ENCODE results near the gene LY6G5B.

Gene LY6G5B

GRCh38 chr6:31681135-31681671 lies 11.4 kb downstream of the LY6G5B start:
- DNase-seq (ENCODE audit: low spot score in 2 of 2), result peak in 1 of 2 experiments; percentile 63
- H3K4me3 ChIP-seq, result peak overlapping the region; percentile 30
- peaks cover 12% of the 10 kb centered on the region for H3K4me1 ChIP-seq
- in situ Hi-C loops (cut with MboI; ENCODE audit: low sequenced_read_pairs), result no loop called here
- H3K9me3 ChIP-seq, result no peaks in the 10 kb centered on the region
- no peaks in the 10 kb centered on the region for H3K27me3 ChIP-seq (ENCODE audit: low read depth)
- H3K36me3 ChIP-seq (replicated peaks), result no peaks in the 10 kb centered on the region

GRCh38 chr6:31683591-31683990 lies 13.8 kb downstream of the LY6G5B start:
- H3K4me3 ChIP-seq, result no peak overlapping the region
- DNase-seq (ENCODE audit: low spot score in 2 of 2), result no peak
- in situ Hi-C loops (cut with MboI; ENCODE audit: low sequenced_read_pairs), result no loop called here
- H3K4me1 ChIP-seq, result peaks cover 12% of the 10 kb centered on the region
- H3K27me3 ChIP-seq (ENCODE audit: low read depth), result no peaks in the 10 kb centered on the region
- peaks cover 13% of the 10 kb centered on the region for H3K36me3 ChIP-seq (replicated peaks)
- H3K9me3 ChIP-seq, result no peaks in the 10 kb centered on the region

- peaks cover 2% of the 10 kb centered on the region for H3K4me1 ChIP-seq
- in situ Hi-C loops (cut with MboI; ENCODE audit: low sequenced_read_pairs), result no loop called here
- no peaks in the 10 kb centered on the region for H3K27me3 ChIP-seq (ENCODE audit: low read depth)
- no peak for DNase-seq (ENCODE audit: low spot score in 2 of 2)
- H3K4me3 ChIP-seq, result no peak overlapping the region
- no peaks in the 10 kb centered on the region for H3K9me3 ChIP-seq
- peaks cover 36% of the 10 kb centered on the region for H3K36me3 ChIP-seq (replicated peaks)
Observed at GRCh38 chr6:31686483-31686882, 16.7 kb downstream of the LY6G5B start.

- peaks cover 36% of the 10 kb centered on the region for H3K36me3 ChIP-seq (replicated peaks)
- H3K4me3 ChIP-seq, result no peak overlapping the region
- H3K27me3 ChIP-seq (ENCODE audit: low read depth), result no peaks in the 10 kb centered on the region
- H3K4me1 ChIP-seq, result no peaks in the 10 kb centered on the region
- DNase-seq (ENCODE audit: low spot score in 2 of 2), result no peak
- no peaks in the 10 kb centered on the region for H3K9me3 ChIP-seq
- in situ Hi-C loops (cut with MboI; ENCODE audit: low sequenced_read_pairs), result no loop called here
Observed at GRCh38 chr6:31687321-31687720, 17.5 kb downstream of the LY6G5B start.

- peaks cover 40% of the 10 kb centered on the region for H3K36me3 ChIP-seq (replicated peaks)
- H3K4me3 ChIP-seq, result no peak overlapping the region
- no peak for DNase-seq (ENCODE audit: low spot score in 2 of 2)
- no peaks in the 10 kb centered on the region for H3K9me3 ChIP-seq
- no peaks in the 10 kb centered on the region for H3K4me1 ChIP-seq
- H3K27me3 ChIP-seq (ENCODE audit: low read depth), result no peaks in the 10 kb centered on the region
- in situ Hi-C loops (cut with MboI; ENCODE audit: low sequenced_read_pairs), result no loop called here
Observed at GRCh38 chr6:31687860-31688693, 18.3 kb downstream of the LY6G5B start.

- peaks cover 46% of the 10 kb centered on the region for H3K36me3 ChIP-seq (replicated peaks)
- no peak overlapping the region for H3K4me3 ChIP-seq
- no peaks in the 10 kb centered on the region for H3K9me3 ChIP-seq
- H3K27me3 ChIP-seq (ENCODE audit: low read depth), result no peaks in the 10 kb centered on the region
- in situ Hi-C loops (cut with MboI; ENCODE audit: low sequenced_read_pairs), result no loop called here
- peak in 1 of 2 experiments; percentile 35 for DNase-seq (ENCODE audit: low spot score in 2 of 2)
- no peaks in the 10 kb centered on the region for H3K4me1 ChIP-seq
Observed at GRCh38 chr6:31689249-31690110, 19.7 kb downstream of the LY6G5B start.

- peaks cover 52% of the 10 kb centered on the region for H3K36me3 ChIP-seq (replicated peaks)
- no peaks in the 10 kb centered on the region for H3K9me3 ChIP-seq
- no peak overlapping the region for H3K4me3 ChIP-seq
- in situ Hi-C loops (cut with MboI; ENCODE audit: low sequenced_read_pairs), result no loop called here
- no peaks in the 10 kb centered on the region for H3K27me3 ChIP-seq (ENCODE audit: low read depth)
- DNase-seq (ENCODE audit: low spot score in 2 of 2), result no peak
- no peaks in the 10 kb centered on the region for H3K4me1 ChIP-seq
Observed at GRCh38 chr6:31690231-31691077, 20.7 kb downstream of the LY6G5B start.

- in situ Hi-C loops (cut with MboI; ENCODE audit: low sequenced_read_pairs), result no loop called here
- Histone ChIP-seq H3K27me3 (ENCODE audit: low read depth) (no peaks in the 10 kb centered on the region), H3K4me1 (no peaks in the 10 kb centered on the region)
Observed at GRCh38 chr6:31691078-31691463, 21.3 kb downstream of the LY6G5B start.

GRCh38 chr6:31691564-31692108 lies 21.9 kb downstream of the LY6G5B start:
- Histone ChIP-seq H3K9me3 (no peaks in the 10 kb centered on the region), H3K4me1 (no peaks in the 10 kb centered on the region), H3K36me3 (replicated peaks) (peaks cover 52% of the 10 kb centered on the region), H3K27me3 (ENCODE audit: low read depth) (no peaks in the 10 kb centered on the region), H3K4me3 (no peak overlapping the region)
- no peak for DNase-seq (ENCODE audit: low spot score in 2 of 2)
- in situ Hi-C loops (cut with MboI; ENCODE audit: low sequenced_read_pairs), result no loop called here

More at GRCh38 chr6:31691078-31691463, 21.3 kb downstream of the LY6G5B start:
- no peaks in the 10 kb centered on the region for H3K9me3 ChIP-seq
- peaks cover 52% of the 10 kb centered on the region for H3K36me3 ChIP-seq (replicated peaks)
- H3K4me3 ChIP-seq, result no peak overlapping the region
- DNase-seq (ENCODE audit: low spot score in 2 of 2), result no peak

- no peaks in the 10 kb centered on the region for H3K9me3 ChIP-seq
- H3K36me3 ChIP-seq (replicated peaks), result peaks cover 53% of the 10 kb centered on the region
- H3K4me1 ChIP-seq, result no peaks in the 10 kb centered on the region
- no peak for DNase-seq (ENCODE audit: low spot score in 2 of 2)
- in situ Hi-C loops (cut with MboI; ENCODE audit: low sequenced_read_pairs), result no loop called here
- H3K4me3 ChIP-seq, result no peak overlapping the region
- H3K27me3 ChIP-seq (ENCODE audit: low read depth), result no peaks in the 10 kb centered on the region
Observed at GRCh38 chr6:31692353-31692752, 22.6 kb downstream of the LY6G5B start.

- Histone ChIP-seq H3K4me3 (no peak overlapping the region), H3K27me3 (ENCODE audit: low read depth) (no peaks in the 10 kb centered on the region), H3K4me1 (no peaks in the 10 kb centered on the region), H3K36me3 (replicated peaks) (peaks cover 50% of the 10 kb centered on the region), H3K9me3 (no peaks in the 10 kb centered on the region)
- in situ Hi-C loops (cut with MboI; ENCODE audit: low sequenced_read_pairs), result no loop called here
- DNase-seq (ENCODE audit: low spot score in 2 of 2), result no peak
Observed at GRCh38 chr6:31692886-31693285, 23.1 kb downstream of the LY6G5B start.

GRCh38 chr6:31693535-31693934 lies 23.8 kb downstream of the LY6G5B start:
- Histone ChIP-seq H3K9me3 (no peaks in the 10 kb centered on the region), H3K27me3 (ENCODE audit: low read depth) (no peaks in the 10 kb centered on the region), H3K36me3 (replicated peaks) (peaks cover 44% of the 10 kb centered on the region), H3K4me3 (no peak overlapping the region), H3K4me1 (no peaks in the 10 kb centered on the region)
- DNase-seq (ENCODE audit: low spot score in 2 of 2), result no peak
- in situ Hi-C loops (cut with MboI; ENCODE audit: low sequenced_read_pairs), result no loop called here

GRCh38 chr6:31697555-31697954 lies 27.8 kb downstream of the LY6G5B start:
- H3K9me3 ChIP-seq, result no peaks in the 10 kb centered on the region
- no peaks in the 10 kb centered on the region for H3K27me3 ChIP-seq (ENCODE audit: low read depth)
- peaks cover 7% of the 10 kb centered on the region; the same call in 1 of the 2 replicates for H3K4me1 ChIP-seq
- H3K36me3 ChIP-seq (replicated peaks), result peaks cover 28% of the 10 kb centered on the region
- in situ Hi-C loops (cut with MboI; ENCODE audit: low sequenced_read_pairs), result no loop called here
- DNase-seq (ENCODE audit: low spot score in 2 of 2), result no peak
- no peak overlapping the region for H3K4me3 ChIP-seq
